ENCODE data around the gene CITED2.

- TF ChIP-seq CTCF (conservative IDR thresholded peaks at IDR 0.05; ENCODE audit: low read depth, low read length) (no peak), EZH2phosphoT487 (IDR thresholded peaks at IDR 0.05; ENCODE audit: borderline replicate concordance, low read length) (no peak), EZH2 (IDR thresholded peaks at IDR 0.05; ENCODE audit: low read length, unreplicated experiment) (no peak)
Observed at GRCh38 chr6:139355172-139355571, 19.3 kb downstream of the CITED2 start.

Measured in PC-3 (cell line).